Hippocampal formation (tissue), 2 donors: ENCODE measurements around the gene STK32B.
"Not testable (repeated sequence)": the region's sequence is repeated elsewhere in the genome, so short reads cannot be mapped to it uniquely, and the experiment has no call there.

ENCODE experiments used
- DNase-seq, 2 donors: peaks; one replicate each; lab custom pipeline; 2025; lab: John Stamatoyannopoulos, UW

Gene STK32B

GRCh38 chr4:5160668-5161067, 109.4 kb downstream of the STK32B start:
- DNase-seq = no peak

DNA sequence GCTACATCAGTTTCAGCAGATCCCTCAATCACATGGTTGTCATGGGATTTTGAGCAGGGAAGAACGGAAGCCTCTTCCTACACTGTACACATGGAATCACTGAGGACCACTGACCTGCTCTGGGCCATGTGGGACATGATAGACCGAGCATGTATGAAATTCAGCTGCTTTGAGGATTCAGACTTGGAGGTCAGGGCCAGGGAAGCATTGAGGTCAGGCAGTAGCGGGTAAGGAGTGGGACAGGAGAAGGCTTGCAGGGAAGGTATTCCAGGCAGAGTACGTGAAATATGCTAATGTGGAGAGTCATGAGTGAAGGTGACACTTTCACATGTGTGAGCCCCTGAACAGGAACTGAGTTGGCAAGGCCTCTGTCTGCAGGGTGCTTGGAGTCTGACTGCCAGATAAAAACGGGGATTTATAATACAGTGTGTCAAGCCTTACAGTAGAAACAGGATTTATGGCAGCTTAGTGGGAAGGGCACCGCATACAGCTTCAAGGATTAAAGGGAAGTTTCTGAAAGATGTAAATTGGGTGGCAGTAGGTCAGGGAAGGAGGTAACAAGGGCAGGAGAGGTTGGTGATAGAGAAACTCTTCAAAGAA, 111.7 kb downstream of the STK32B start:
- DNase-seq = no peak

GRCh38 chr4:5164221-5164912, 113.1 kb downstream of the STK32B start:
- no peak for DNase-seq

DNA sequence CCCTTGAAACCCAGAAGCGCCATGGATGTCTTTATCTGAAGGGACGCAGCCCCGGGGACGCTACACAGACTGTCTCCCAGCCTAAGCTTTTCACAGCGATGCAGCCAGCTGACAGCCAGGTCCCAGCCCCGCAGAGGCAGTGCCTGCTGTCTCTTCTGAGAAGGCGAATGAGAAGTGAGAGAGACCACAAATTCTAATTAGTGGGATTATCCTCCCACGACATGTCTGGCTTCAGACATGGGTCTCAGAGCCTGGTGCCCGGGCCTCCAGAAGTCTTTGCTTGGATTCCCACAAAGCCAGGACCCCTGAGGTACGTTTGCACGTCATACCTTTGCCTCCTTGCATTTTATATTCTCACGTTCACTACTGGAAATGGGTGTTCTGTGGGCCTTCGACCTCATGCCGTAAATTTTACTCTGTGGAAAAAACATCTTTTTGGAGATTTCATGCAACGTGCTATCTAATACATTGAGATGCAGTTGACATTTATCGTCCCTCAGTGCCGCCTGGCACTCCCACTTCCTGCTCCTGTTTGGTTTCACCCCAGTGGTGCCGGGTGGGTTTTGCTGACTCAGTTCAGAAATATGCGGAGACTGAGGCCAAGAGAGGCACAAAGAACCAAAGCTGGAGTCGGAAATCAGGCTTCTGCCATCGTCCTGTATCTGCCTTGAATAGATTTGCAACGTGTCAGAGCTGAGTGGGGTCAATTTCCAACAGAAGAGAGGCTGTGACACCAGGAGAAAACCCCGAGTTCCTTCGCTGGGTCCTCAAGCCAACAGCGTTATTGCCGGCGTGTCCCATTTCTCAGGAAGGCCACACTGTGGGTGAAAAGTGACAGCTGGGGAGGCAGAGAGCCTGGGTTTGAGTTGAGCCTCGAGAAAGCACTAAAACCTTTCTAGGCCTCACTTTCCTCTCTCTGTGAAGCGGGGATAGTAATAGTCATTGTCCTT, 114.4 kb downstream of the STK32B start:
- DNase-seq = no peak

DNA sequence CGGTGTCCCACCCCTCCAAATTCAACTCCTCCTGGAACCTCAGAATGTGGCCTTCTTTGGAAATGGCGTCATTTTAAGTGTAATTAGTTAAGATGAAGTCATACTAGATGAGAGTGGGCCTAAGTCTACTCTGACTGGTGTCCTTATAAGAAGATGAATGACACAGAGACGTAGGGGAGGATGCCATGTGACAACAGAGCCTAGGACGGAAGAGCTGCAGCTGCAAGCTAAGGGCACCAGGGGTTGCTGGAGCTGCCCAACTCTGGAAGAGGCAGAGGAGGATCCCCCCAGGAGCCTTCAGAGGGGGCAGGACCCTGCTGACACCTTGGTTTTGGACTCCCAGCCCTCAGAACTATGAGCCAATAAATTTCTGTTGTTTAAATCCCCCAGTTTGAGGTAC, 115.1 kb downstream of the STK32B start:
- DNase-seq = no peak

DNA sequence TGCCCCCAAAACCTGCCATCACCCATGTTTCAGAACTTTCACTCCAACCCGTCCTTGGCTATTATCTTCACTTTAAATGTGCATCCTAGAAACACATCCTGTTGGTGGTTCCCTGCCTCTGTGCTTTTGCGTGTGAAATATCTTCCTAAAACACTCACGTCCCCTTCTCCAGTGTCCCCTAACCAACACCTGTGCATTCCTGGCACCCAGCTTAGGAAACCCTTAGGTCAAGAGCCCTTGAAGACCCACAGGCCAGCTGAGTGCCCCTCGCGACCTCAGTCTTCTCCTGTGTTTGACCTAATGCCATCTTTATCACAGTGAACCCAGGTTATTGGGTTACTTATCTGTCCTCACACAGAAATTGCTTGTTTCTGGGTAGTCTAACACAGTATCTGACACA, 117.6 kb downstream of the STK32B start:
- DNase-seq = no peak

GRCh38 chr4:5175836-5176235, 124.6 kb downstream of the STK32B start:
- not testable (repeated sequence) for DNase-seq

- no peak for DNase-seq
These were observed 133.3 kb downstream of the STK32B start for GRCh38 chr4:5184606-5185005.

- DNase-seq = no peak
These were observed 134.3 kb downstream of the STK32B start for GRCh38 chr4:5185551-5185950.

GRCh38 chr4:5186271-5187064, 135.2 kb downstream of the STK32B start:
- DNase-seq = no peak

GRCh38 chr4:5188130-5188529, 136.8 kb downstream of the STK32B start:
- DNase-seq = no peak

DNA sequence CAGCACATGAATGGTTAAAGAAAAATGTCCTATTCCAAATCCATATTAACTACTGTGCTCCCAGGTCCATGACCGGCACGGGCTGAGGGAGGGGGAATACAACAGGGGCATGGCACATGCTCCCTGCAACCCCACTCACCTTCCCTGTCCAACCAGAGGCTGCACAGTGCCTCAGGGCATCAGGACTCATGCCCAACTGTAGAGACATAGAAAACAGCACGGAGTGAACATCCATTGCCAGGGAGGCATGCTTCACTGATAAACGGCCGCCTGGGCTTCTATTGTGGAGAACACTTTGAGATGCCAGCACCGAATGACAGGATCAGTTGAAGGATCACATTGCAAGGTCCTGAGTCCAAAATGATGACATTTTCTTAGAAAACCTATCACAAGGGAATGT, 140.6 kb downstream of the STK32B start:
- no peak for DNase-seq

- DNase-seq = no peak
These were observed 141.0 kb downstream of the STK32B start for GRCh38 chr4:5192271-5192670.

GRCh38 chr4:5192678-5193077, 141.4 kb downstream of the STK32B start:
- no peak for DNase-seq

DNA sequence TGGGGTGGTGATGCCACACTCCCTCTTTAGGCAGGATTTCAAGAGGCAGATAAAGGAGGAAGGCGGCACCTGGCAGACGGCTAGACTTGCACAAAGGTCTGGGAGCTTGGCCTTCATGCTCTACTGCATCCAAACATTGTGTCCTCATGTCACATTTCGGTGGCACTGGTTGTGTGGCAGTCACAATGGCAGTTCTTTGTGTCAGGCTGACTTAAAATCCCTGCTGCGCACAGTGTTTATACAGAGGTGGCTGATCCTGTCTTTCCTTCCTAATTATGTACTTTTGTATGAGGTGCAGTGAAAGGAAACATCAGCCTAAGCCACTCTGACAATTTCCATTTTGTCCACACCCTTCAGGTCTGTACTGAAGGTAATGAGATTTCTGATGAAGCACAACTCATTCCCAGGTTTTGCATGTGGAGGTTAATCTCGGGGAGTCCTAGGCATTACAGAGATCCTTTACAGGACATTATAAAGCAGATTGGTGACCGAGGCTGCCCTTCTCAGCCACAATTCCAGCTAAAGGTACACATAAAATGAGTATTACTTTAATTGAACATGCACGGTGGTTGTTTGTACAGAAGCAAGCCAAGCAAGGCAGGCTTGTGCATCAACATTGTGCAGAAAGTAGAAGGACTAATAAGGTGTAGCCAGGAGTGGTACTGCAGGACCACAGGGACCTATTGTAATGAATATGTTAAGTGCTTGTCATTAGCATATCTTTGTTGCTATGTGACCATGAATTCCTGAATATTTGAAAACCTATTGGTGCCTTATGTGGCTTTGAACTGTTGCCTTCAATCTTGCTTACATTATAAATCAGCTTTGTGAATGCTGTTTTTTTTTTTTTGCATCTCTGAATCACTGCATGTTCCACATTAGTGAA, 147.6 kb downstream of the STK32B start:
- no peak for DNase-seq

DNA sequence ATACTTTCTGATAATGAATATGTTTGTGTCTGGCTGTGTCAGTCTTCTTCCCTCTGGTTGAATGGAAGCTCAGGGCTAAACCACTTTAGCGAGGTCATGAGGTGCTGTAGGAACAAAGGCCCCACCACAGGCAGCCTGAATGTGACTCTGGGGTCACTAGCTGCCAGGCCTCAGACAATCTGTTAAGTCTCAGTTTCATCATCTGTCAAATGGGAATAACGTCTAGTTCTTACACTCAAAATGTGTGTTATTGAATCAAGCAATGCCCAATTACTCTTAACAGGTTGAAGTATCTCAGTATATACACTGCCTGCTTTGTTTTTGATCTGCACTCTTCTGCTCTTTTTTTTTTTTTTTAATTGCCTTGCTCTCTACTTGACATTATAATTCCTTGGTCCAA, 148.6 kb downstream of the STK32B start:
- DNase-seq = no peak

DNA sequence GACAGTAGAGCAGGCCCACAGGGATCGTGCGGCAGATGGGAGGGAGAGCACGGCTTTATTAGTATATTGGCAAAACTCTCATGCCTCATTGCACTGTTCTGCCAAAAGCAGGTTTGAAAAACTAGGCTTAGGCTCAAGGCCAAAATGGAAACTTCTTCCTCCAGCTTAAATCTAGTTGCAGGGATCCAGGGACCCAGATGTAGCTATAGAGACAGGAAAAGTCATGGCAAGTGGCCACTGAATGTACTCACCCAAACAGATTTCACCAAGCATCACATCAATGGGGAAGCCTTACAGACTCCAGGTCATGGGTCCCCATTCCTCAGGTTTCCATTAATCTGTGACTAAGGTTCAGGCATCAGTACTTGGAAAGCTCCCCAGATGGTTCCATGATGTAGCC, 149.2 kb downstream of the STK32B start:
- no peak for DNase-seq

DNA sequence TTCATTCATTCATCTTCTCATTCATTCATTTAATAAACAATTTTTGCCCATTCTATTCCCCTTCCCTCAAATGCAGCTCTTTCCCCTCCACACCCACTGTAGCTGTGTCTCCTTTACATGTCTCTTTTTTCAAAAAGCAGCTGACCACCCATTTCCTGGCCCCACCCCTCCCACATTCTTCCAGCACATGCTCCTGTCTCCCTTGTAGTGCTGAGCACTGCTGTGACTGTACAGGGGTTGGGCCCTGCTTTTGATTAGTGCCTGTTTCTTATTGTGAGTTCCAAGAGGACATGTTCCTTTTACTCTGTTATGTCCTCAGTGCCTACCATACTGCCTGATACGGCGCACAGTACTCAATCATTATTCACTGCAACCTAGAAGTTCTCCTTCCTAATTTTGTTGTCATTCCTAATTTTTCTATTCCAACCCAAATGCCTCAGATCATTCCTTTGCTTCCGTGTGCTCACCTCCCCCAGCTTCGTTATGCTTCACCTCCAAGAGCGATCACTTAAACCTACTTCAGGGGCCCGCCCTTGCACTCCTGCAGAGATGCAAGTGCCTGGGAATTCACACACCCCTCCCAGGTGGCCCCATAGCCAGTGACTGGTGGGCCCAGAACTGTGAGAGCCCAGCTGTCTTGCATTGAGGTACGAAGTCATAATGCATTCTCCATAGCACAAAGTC, 152.2 kb downstream of the STK32B start:
- no peak for DNase-seq

GRCh38 chr4:5203993-5204310, 152.7 kb downstream of the STK32B start:
- no peak for DNase-seq

DNA sequence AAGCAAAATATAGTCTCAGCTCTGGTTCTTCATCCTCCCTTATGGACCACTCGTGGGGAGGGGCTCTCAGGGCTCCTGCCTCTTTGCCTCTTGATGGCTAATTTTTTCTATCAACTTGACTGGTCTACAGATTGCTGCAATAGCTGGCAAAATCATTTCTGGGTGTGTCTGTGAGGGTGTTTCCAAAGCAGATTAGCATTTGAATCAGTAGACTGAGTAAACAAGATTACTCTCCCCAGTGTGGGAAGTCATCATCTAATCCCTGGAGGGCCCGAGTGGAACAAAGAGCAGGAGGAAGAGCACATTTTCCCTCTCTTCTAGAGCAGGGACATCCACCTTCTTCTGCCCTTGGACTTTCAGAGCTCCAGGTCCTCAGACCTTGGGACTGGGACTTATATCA, 153.5 kb downstream of the STK32B start:
- DNase-seq = no peak
